Right lobe of liver (tissue), 4 donors: ENCODE results near the gene RGS12.

Experiments
- POLR2A ChIP-seq: fragments of 450-650 bp; IDR thresholded peaks from one replicate; pipeline ENCODE4 v1.6.1; 2017; ENCODE audit warnings: antibody characterized with exemption, mild to moderate bottlenecking
- TF ChIP-seq, protein P1 (sequence below), 4 donors: fragments of 200-600 bp in 3 of 4; fragments of 450-650 bp in 1 of 4; IDR thresholded peaks; one replicate each; pipeline versions ENCODE4 v1.5.1 to v1.8.0; 2016 to 2022; ENCODE audit warnings: antibody characterized with exemption in 4 of 4, mild to moderate bottlenecking in 2 of 4
- donor health status: DM: no; HTN: no; CAD: no.
- donor health status: DM: no; HTN: no; CAD: no.
- donor health status: DM: no; HTN: yes; CAD: no.

DNA sequence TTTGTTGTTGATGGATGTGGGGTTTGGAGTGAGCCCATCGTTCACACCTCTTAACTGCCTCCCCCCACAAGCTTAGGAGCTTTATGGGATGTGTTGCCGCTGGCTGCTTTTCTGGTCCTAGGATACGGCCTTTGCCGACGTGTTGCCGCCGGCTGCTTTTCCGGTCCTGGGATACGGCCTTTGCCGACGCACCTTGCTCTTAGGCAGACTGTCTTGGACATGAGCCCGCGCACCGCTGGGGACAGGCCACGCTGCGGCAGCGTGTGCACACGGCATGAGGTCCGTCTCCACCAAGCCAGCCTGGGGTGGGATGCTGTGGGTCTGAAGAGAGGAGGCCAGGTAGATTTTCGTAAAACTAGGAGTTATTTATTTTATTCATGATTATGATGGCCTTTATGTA is 14.2 kb downstream of the RGS12 start:
- TF ChIP-seq, protein P1, sequence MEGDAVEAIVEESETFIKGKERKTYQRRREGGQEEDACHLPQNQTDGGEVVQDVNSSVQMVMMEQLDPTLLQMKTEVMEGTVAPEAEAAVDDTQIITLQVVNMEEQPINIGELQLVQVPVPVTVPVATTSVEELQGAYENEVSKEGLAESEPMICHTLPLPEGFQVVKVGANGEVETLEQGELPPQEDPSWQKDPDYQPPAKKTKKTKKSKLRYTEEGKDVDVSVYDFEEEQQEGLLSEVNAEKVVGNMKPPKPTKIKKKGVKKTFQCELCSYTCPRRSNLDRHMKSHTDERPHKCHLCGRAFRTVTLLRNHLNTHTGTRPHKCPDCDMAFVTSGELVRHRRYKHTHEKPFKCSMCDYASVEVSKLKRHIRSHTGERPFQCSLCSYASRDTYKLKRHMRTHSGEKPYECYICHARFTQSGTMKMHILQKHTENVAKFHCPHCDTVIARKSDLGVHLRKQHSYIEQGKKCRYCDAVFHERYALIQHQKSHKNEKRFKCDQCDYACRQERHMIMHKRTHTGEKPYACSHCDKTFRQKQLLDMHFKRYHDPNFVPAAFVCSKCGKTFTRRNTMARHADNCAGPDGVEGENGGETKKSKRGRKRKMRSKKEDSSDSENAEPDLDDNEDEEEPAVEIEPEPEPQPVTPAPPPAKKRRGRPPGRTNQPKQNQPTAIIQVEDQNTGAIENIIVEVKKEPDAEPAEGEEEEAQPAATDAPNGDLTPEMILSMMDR (IDR thresholded peaks at IDR 0.05) = no peak
- TF ChIP-seq POLR2A = no peak
